Cardiac muscle cell (in vitro differentiated cells and primary cell): ENCODE data around the gene TSGA10IP. TPM values are rescaled to one million over a fixed set of nuclear protein-coding genes. Genes with fewer than 3 reads are reported as not detected.

Experiments
- DNase-seq, 2 donors: peaks; one replicate each; pipeline versions ENCODE4 v3.0.0 to v3.0.0-alpha.2; 2010 to 2017; ENCODE audit warnings: low read depth in 1 of 2, low spot score in 1 of 2
- H3K27ac ChIP-seq: fragments of 200-600 bp; sonication (generic); 2 replicates; pipeline ENCODE4 v1.5.1; 2016
- H3K27me3 ChIP-seq: fragments of 200-600 bp; sonication (generic); 2 replicates; pipeline ENCODE4 v1.6.0; 2016; ENCODE audit warnings: control low read depth
- H3K36me3 ChIP-seq: fragments of 200-600 bp; sonication (generic); 2 replicates; pipeline ENCODE4 v1.5.1; 2016; ENCODE audit warnings: control low read depth
- H3K4me1 ChIP-seq: fragments of 200-600 bp; sonication (generic); 2 replicates; pipeline ENCODE4 v1.8.1; 2017; ENCODE audit warnings: low read depth, mild to moderate bottlenecking, mixed run types
- H3K4me3 ChIP-seq: fragments of 200-600 bp; sonication (generic); 2 replicates; pipeline ENCODE4 v1.5.1; 2016; ENCODE audit warnings: mild to moderate bottlenecking
- H3K9me3 ChIP-seq: fragments of 200-600 bp; sonication (generic); 2 replicates; pipeline ENCODE4 v1.5.1; 2017; ENCODE audit warnings: low read depth, mild to moderate bottlenecking, control low read depth
- polyA plus RNA-seq: library from polyadenylated mRNA; unstranded; fragments of >200 nt; fragmentation: Nextera tagmentation; extraction: Ambion mirVana; gene quantifications from 2 replicates; pipeline ENCODE4 v1.2.1, GENCODE V29; 2016
- total RNA-seq: library from RNA; depleted of rRNA; stranded (reverse); fragments of >200 nt; gene quantifications from 2 replicates; pipeline ENCODE4 v1.2.3, GENCODE V29; 2016
- TF ChIP-seq, protein P1 (sequence below): IDR thresholded peaks from 2 replicates; pipeline ENCODE4 v1.5.1; 2012; ENCODE audit warnings: low read depth, mild to moderate bottlenecking, low read length

The TSGA10IP gene
- total and polyA plus RNA-seq, 2 experiments from 2014 or later, result 1.0 to 1.1 TPM

DNA sequence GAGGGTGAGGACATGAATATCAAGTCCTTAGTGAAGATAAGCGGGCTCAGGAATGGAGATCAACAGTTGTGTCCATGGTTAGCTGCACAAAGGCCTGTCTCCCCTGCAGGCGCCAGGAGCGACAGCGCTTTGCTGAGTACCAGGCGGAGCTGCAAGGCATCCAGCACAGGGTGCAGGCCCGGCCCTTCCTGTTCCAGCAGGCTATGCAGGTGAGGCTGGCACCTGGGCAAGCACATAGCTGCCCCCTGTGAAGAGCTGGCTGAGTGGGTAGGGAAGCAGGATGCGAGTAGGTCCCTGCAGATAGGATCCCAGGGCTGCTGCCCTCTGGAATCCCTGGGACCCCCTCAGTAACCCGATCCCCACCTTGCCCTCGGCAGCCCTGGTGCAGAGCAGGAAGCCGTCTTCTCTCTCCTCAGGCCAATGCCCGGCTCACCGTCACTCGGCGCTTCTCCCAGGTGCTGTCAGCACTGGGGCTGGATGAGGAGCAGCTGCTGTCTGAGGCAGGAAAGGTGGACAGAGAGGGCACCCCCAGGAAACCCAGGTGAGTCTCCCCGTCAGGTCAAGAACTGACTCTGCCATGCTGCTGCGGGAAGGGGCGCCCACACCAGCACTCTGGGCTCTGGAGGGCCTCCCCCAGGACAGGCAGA lies 13.6 kb downstream of the TSGA10IP start:
- no peaks in the 10 kb centered on the region for H3K9me3 ChIP-seq
- DNase-seq, result peak in 1 of 2 donors; percentile 18
- no peaks in the 10 kb centered on the region for H3K36me3 ChIP-seq
- H3K27me3 ChIP-seq, result no peaks in the 10 kb centered on the region
- peaks cover 5% of the 10 kb centered on the region for H3K4me1 ChIP-seq
- peak overlapping the region; percentile 57 for H3K27ac ChIP-seq
- no peak overlapping the region for H3K4me3 ChIP-seq
- TF ChIP-seq, protein P1, sequence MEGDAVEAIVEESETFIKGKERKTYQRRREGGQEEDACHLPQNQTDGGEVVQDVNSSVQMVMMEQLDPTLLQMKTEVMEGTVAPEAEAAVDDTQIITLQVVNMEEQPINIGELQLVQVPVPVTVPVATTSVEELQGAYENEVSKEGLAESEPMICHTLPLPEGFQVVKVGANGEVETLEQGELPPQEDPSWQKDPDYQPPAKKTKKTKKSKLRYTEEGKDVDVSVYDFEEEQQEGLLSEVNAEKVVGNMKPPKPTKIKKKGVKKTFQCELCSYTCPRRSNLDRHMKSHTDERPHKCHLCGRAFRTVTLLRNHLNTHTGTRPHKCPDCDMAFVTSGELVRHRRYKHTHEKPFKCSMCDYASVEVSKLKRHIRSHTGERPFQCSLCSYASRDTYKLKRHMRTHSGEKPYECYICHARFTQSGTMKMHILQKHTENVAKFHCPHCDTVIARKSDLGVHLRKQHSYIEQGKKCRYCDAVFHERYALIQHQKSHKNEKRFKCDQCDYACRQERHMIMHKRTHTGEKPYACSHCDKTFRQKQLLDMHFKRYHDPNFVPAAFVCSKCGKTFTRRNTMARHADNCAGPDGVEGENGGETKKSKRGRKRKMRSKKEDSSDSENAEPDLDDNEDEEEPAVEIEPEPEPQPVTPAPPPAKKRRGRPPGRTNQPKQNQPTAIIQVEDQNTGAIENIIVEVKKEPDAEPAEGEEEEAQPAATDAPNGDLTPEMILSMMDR, result no peak

DNA sequence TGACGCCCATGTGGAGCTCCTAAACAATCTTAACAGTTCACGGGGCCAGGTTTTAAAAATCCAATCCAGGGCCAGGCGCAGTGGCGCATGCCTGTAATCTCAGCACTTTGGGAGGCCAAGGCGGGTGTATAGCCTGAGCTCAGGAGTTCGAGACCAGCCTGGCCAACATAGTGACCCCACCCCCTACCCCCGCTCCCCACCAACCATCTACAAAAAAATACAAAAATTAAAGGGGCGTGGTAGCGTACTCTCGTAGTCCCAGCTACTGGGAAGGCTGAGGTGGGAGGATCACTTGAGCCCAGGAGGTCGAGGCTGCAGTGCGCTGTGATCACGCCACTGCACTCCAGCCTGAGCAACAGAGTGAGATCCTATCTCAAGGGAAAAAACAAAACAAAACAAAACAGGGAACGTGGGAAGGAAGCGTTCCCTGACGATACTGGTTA lies 15.6 kb downstream of the TSGA10IP start:
- TF ChIP-seq, protein P1, result no peak
- Histone ChIP-seq H3K4me3 (peak overlapping the region; percentile 94), H3K36me3 (peaks cover 8% of the 10 kb centered on the region), H3K9me3 (no peaks in the 10 kb centered on the region), H3K27ac (peak overlapping the region; percentile 90), H3K4me1 (peaks cover 5% of the 10 kb centered on the region), H3K27me3 (no peaks in the 10 kb centered on the region)
- no peak for DNase-seq

DNA sequence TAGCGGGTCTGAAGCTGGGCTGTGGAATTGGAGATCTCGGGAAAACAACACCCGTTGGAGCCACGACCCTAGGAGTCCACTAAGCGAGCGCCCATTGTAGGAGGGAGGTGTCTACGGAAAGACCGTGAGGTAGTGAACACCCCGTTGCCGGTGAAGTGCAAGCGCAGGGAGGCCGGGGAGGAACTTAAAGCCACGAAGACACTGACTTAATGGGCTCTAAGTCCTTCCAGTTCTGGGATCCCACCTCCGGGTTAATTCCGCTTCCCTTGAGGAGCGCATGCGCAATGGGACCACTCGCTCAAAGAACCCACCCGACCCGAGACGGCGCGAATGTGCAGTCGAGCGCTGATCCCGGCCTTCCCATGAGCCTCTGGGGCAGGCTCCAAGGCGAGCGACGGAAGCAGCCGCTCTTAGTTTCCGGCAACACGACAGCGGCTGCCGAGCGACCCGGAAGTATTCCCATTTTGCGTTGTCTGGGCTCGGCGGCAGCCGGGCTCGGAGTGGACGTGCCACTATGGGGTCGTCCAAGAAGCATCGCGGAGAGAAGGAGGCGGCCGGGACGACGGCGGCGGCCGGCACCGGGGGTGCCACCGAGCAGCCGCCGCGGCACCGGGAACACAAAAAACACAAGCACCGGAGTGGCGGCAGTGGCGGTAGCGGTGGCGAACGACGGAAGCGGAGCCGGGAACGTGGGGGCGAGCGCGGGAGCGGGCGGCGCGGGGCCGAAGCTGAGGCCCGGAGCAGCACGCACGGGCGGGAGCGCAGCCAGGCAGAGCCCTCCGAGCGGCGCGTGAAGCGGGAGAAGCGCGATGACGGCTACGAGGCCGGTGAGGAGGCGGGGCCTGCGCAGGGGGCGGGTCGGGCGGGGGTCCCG lies 16.2 kb downstream of the TSGA10IP start, which contains the start of gene SART1:
TSS of gene SART1 (plus strand) at position 468 of the 874 bp plus-strand sequence. CDS start at position 515, 47 bp downstream.
- TF ChIP-seq, protein P1, result no peak
- Histone ChIP-seq H3K27ac (peak within 1 kb of the TSS; percentile 90), H3K27me3 (no peaks in the 10 kb centered on the region), H3K4me3 (peak within 1 kb of the TSS; percentile 94), H3K4me1 (peaks cover 5% of the 10 kb centered on the region), H3K9me3 (no peaks in the 10 kb centered on the region), H3K36me3 (peaks cover 14% of the 10 kb centered on the region)
- peak; percentile 99 for DNase-seq

DNA sequence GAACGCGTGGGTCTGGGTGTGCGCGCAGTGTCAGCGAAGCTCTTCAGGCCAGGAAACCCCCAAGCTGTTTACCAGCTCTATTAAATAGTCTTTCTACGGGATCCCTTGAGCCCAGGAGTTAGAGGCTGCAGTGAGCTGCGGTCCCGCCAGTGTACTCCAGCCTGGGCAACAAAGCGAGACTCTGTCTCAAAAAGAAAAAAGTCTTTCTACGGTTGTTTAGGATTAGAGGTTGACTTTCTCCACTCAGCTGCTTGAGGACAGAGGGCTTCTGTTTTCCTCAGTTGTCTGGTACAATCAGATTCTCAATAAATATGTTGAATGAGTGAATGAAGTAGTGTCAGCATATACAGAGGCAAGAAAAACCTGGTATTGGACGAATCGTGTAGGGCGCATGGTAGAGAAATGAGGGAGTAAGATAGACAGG lies 16.9 kb downstream of the TSGA10IP start:
- H3K36me3 ChIP-seq, result peaks cover 19% of the 10 kb centered on the region
- no peaks in the 10 kb centered on the region for H3K9me3 ChIP-seq
- no peak for DNase-seq
- no peaks in the 10 kb centered on the region for H3K27me3 ChIP-seq
- peaks cover 5% of the 10 kb centered on the region for H3K4me1 ChIP-seq
- peak overlapping the region; percentile 94 for H3K4me3 ChIP-seq
- peak overlapping the region; percentile 90 for H3K27ac ChIP-seq
- TF ChIP-seq, protein P1, result no peak

DNA sequence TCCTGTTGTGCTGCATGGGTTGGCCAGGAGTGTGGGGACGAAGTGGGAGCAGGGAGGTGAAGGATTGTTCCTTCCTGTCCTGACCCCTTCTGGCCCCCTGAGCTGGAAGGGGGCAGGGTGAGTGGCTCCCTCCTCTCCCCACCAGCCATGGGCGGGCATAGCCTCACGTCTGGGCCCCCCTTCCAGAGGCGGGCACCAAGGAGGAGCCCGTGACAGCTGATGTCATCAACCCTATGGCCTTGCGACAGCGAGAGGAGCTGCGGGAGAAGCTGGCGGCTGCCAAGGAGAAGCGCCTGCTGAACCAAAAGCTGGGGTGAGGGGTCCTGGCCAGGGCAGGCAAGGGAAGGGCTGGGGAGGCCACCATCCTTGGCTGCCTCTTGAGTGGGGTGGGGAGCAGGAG lies 19.6 kb downstream of the TSGA10IP start:
- H3K36me3 ChIP-seq, result peaks cover 28% of the 10 kb centered on the region
- H3K4me1 ChIP-seq, result peaks cover 5% of the 10 kb centered on the region
- TF ChIP-seq, protein P1, result no peak

More for the DNA sequence above, 19.6 kb downstream of the TSGA10IP start:
- H3K4me3 ChIP-seq, result no peak overlapping the region
- no peaks in the 10 kb centered on the region for H3K9me3 ChIP-seq
- no peak for DNase-seq
- H3K27ac ChIP-seq, result no peak overlapping the region
- H3K27me3 ChIP-seq, result no peaks in the 10 kb centered on the region
